Thyroid gland (tissue), 4 donors: Measurements from ENCODE around the gene TRAF7.
"Not testable (repeated sequence)": the region's sequence is repeated elsewhere in the genome, so short reads cannot be mapped to it uniquely, and the experiment has no call there.

Experiments
- POLR2A ChIP-seq, 2 donors: fragments of 450-650 bp; IDR thresholded peaks; one replicate each; pipeline ENCODE4 v1.6.1; 2017; ENCODE audit warnings: antibody characterized with exemption in 2 of 2, mild to moderate bottlenecking in 2 of 2, moderate library complexity in 1 of 2
- TF ChIP-seq, protein P1 (sequence below), 6 experiments: fragments of 200-600 bp in 3 of 6; fragments of 450-650 bp in 3 of 6; sonication (generic) in 3 of 6; IDR thresholded peaks; one replicate each; pipeline ENCODE4 v1.5.1; 2016 to 2019; ENCODE audit warnings: antibody characterized with exemption in 6 of 6, mild to moderate bottlenecking in 2 of 6, inconsistent platforms in 1 of 6, moderate library complexity in 1 of 6

DNA sequence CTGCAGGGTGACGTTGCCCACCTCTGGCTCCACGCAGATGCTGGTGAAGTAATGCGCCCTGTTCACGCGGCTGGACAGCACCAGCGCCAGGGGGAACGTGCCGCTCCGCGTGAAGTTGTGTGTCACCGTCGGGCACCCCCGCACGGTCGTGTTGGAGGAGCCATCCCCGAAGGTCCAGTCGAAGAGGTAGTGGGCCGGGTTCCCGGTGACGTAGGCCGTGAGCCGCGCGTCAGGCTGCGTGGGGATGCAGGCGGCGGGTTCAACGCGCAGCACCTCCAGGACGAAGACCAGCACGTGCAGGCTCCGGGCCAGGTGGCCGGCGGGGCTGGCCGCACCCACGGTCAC, 44.6 kb upstream of the TRAF7 start:
- TF ChIP-seq, protein P1, sequence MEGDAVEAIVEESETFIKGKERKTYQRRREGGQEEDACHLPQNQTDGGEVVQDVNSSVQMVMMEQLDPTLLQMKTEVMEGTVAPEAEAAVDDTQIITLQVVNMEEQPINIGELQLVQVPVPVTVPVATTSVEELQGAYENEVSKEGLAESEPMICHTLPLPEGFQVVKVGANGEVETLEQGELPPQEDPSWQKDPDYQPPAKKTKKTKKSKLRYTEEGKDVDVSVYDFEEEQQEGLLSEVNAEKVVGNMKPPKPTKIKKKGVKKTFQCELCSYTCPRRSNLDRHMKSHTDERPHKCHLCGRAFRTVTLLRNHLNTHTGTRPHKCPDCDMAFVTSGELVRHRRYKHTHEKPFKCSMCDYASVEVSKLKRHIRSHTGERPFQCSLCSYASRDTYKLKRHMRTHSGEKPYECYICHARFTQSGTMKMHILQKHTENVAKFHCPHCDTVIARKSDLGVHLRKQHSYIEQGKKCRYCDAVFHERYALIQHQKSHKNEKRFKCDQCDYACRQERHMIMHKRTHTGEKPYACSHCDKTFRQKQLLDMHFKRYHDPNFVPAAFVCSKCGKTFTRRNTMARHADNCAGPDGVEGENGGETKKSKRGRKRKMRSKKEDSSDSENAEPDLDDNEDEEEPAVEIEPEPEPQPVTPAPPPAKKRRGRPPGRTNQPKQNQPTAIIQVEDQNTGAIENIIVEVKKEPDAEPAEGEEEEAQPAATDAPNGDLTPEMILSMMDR (IDR thresholded peaks at IDR 0.05), result not testable (repeated sequence)
- TF ChIP-seq POLR2A (IDR thresholded peaks at IDR 0.05), result not testable (repeated sequence)
